Omental fat pad (tissue), 4 donors: ENCODE measurements around the gene PDZRN3. TPM values are rescaled to one million over a fixed set of nuclear protein-coding genes. Genes with fewer than 3 reads are reported as not detected.

Source experiments
- ATAC-seq: fragments of 150-250 bp; one replicate; pipeline ENCODE4 v1.9.1; 2016; ENCODE audit warnings: mild to moderate bottlenecking, moderate library complexity; ENCODE audit not compliant: low FRiP score
- DNase-seq: peaks from one replicate; pipeline ENCODE4 v3.0.0-alpha.2; 2019; ENCODE audit warnings: low spot score
- total RNA-seq, 4 donors: library from RNA; depleted of rRNA; stranded (reverse); fragments of >200 nt; gene quantifications; one replicate each; pipeline ENCODE4 v1.1.0, GENCODE V29; 2016
- TF ChIP-seq, protein P1 (sequence below), 3 donors: fragments of 450-650 bp; IDR thresholded peaks; one replicate each; pipeline ENCODE4 v1.5.1; 2016 to 2017; ENCODE audit warnings: antibody characterized with exemption in 3 of 3, mild to moderate bottlenecking in 3 of 3, moderate library complexity in 2 of 3

The PDZRN3 gene
- total RNA-seq, 4 donors from 2014 or later: 22.8 to 47.4 (median 37.5) TPM

DNA sequence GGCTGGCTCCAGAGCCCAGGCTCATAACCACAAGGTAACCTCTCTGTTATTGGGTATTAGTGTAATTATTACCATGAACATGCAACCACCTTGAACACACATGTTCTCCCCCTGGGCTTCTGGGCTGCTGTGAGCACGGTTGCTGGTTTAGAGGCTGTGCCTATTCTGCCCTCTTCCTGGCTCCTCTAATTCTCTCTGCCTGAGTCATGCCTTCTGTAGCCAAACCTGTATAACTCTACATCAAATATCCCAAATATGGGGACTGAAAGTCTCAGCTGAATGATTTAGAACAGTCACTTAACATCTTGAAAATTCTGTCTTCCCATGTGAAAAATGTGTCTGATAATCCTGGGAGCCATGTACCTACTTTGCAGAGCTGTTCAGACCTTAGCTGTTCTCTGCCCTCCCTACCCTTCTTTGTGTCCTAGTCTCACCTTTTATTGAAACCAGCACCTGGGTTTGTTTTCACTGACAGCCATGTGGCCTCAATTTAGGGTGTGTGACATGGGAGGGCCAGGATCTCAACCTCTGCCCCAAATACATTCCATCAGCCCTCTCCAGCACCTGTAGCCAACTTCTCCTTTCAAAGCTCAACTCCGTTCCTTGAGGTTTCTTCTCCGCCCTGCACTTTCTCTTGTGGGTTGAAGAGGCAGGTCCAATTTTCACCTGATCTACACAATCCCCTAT, 60.7 kb downstream of the PDZRN3 start:
- TF ChIP-seq, protein P1, sequence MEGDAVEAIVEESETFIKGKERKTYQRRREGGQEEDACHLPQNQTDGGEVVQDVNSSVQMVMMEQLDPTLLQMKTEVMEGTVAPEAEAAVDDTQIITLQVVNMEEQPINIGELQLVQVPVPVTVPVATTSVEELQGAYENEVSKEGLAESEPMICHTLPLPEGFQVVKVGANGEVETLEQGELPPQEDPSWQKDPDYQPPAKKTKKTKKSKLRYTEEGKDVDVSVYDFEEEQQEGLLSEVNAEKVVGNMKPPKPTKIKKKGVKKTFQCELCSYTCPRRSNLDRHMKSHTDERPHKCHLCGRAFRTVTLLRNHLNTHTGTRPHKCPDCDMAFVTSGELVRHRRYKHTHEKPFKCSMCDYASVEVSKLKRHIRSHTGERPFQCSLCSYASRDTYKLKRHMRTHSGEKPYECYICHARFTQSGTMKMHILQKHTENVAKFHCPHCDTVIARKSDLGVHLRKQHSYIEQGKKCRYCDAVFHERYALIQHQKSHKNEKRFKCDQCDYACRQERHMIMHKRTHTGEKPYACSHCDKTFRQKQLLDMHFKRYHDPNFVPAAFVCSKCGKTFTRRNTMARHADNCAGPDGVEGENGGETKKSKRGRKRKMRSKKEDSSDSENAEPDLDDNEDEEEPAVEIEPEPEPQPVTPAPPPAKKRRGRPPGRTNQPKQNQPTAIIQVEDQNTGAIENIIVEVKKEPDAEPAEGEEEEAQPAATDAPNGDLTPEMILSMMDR (IDR thresholded peaks at IDR 0.05): no peak
- ATAC-seq (no peak), DNase-seq (no peak)

DNA sequence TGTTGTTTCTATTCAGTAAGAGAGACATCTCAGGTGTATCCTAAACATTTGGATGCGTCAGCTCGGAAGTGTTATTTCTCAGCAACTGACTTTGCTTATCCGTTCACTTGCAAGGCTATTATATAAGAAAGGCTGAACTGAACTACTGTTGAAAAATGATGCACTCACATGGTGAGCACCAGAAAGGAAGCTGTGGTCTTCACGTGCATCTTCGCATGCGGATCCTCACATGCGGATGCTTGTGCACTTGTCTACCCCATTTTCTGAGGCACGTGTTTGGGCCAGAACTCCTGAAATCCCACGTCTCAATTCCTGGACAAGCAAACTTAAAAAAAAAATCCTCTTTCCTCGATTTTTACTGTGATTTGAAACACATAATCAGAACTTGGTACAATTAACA, 63.2 kb downstream of the PDZRN3 start:
- DNase-seq (no peak), ATAC-seq (no peak)
- TF ChIP-seq, protein P1 (IDR thresholded peaks at IDR 0.05): no peak

DNA sequence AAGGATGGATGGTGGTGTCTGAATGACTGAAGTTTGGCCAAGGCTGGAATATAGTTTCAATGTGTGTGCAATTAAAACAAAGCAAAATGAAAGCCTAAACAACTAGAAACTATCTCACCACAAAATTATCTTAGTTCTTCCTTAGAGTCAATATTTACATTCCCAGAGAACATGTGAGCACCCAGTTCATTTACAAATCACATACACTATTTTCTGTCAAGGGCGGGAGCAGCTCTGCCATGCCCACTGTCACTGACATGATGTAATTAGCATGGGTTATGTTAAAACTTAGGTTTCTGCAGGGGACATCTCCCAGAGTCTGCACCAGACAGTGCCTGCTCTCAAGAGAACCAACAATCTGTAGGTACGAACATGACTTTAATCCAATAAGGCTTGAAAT, 65.0 kb downstream of the PDZRN3 start:
- no peak for DNase-seq
- no peak for ATAC-seq
- TF ChIP-seq, protein P1 (IDR thresholded peaks at IDR 0.05): no peak

DNA sequence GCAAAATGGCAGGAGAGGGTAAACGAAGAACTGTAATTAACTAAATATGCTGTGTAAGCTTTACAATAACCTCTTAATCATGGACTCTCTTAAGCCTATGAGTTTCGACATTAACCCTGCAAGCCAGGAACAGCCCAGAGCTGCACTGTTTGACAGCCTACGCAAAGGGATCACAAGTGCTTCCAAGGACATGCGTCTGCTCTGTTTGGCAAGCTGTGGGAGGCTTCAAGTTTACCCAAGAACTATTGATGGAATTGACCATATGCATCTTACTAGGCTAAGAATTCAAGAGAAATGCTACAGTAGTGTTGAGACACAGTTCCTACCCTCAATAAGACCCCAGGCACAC, 66.0 kb downstream of the PDZRN3 start:
- ATAC-seq (no peak), DNase-seq (no peak)
- TF ChIP-seq, protein P1 (IDR thresholded peaks at IDR 0.05): no peak

DNA sequence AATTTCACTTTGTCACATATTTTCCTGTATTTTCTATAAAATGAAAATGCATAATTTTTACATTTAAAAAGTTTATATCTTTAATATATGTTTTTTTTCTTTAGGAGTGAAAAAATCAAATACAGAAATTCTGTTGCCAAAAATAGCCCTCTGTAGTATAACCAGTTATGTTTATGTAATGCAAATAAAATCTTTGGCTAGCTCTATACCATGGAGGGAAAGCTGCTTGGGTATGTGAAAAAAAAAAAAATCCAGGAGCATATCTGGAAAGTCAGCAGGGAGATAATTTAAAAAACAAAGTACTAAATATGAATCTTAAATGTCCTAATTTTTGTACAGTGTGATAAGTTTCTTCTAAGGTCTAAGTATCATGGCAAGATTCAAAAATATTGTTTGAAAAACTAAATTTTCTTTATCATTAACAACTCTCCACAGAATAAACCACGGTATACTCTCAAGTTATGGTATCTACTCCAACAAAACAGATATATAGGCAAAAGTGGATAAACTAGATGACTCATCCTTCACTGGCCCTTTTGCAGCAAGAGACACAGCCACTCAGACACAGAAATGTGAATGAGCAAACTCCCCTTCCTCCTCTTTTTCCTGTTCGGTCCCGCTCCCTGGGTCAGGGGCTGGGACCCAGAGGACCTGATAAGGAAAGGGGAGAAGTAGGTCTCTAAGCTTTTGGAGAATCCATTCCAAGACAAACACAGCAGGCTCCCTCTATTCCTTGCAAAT, 66.6 kb downstream of the PDZRN3 start:
- ATAC-seq (no peak), DNase-seq (no peak)
- TF ChIP-seq, protein P1 (IDR thresholded peaks at IDR 0.05): no peak

DNA sequence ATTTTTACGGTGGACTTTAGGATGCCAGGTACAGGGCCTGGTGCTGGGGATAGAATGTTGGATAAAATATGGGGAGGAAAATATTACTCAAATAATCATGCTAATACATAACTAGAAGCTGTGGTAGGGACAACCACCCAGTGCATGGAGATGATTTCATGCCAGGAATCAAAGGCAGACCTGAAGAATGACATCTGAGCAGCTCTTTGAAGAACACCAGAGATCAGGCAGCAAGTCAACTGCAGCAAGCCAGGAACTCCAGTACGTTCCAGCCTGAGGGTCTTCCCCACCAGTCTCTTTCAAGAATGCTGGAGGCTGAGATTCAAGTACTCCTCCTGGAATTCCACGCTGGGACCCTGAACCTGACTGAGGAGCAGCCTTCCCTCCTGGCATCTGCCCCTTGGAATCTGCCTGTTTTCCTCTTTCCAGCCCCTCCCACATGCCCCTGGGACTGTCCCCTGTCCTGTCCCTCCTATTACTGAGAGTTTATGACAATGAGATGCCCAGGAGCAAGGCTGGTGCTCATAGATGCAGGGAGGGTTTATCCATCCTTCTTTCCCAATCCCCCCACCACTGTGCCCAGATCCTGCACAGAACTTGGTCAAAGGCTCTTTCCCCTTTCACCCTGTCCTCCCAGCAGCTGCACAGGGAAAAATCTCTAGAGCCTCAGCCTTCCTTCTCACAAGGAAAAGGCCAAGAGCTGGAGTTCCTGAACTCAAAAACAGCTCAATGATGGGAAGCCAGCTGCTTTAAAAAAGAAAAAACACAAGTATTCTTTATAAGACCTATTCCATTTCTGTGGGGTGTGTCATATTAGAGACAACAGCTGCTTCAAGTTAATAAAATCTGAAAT, 68.0 kb downstream of the PDZRN3 start:
- DNase-seq (no peak), ATAC-seq (no peak)
- TF ChIP-seq, protein P1 (IDR thresholded peaks at IDR 0.05): no peak
